ENCODE results near the gene CDKN1C. TPM values are rescaled to one million over a fixed set of nuclear protein-coding genes. Genes with fewer than 3 reads are reported as not detected.
"Not testable (repeated sequence)": the region's sequence is repeated elsewhere in the genome, so short reads cannot be mapped to it uniquely, and the experiment has no call there.

Gene CDKN1C
- polyA plus RNA-seq, 3 donors, result 121 to 168 (median 144) TPM

GRCh38 chr11:2914455-2915195, 29.1 kb upstream of the CDKN1C start:
- no peak for DNase-seq

DNA sequence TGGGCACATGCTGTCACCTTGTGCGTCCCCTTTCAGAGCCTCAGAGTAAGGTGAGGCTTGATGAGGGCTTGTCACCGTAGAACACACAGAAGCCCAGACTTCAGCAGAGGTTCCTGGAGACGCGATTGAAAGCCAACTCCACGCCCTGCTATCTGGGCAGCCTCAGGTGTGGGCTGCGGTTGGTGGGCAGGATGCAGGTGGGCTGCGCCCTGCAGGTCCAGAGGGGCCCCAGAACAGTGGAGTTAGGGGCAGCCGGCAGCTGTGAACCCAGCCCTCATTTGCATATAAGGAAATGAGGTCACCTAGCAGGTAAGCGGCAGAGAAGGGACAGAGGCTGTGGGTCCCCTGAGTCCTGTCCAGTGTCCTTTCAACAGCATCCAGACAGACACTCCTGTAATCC, 28.2 kb upstream of the CDKN1C start:
- no peak for DNase-seq

- DNase-seq, result no peak
Observed at GRCh38 chr11:2913019-2913431, 27.4 kb upstream of the CDKN1C start.

- peak; percentile 52 for DNase-seq
Observed at GRCh38 chr11:2912498-2912897, 26.9 kb upstream of the CDKN1C start.

DNA sequence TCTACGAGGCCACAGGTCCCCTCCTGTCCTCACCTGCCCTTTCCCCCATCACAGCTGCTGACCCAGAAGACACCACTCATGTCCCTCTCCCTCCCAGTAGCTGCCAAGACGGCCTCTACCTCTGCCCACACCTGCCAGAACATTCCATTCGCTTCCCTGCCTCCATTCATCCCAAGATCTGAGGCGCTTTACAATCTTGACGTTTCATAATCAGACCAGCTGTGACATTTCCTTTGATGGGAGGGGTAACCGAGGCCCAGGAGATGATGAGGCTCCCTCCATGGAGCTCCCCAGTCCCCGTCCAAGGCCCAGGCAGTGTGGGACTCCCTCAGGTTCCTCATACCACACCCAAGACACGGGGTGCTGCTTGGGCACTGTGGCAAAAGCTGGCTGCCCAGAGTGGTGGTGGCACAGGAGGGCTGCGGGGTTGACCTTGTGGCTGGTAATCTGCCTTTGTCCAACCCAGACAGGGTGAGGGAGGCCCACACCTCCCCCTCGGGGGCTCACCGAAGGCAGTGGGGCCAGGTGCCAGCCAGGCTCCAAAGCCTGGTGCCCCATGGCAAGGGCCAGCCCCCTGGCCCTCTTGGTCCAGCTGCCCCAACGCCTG, 26.3 kb upstream of the CDKN1C start:
- no peak for DNase-seq

GRCh38 chr11:2911088-2911784, 25.7 kb upstream of the CDKN1C start:
- DNase-seq, result no peak

DNA sequence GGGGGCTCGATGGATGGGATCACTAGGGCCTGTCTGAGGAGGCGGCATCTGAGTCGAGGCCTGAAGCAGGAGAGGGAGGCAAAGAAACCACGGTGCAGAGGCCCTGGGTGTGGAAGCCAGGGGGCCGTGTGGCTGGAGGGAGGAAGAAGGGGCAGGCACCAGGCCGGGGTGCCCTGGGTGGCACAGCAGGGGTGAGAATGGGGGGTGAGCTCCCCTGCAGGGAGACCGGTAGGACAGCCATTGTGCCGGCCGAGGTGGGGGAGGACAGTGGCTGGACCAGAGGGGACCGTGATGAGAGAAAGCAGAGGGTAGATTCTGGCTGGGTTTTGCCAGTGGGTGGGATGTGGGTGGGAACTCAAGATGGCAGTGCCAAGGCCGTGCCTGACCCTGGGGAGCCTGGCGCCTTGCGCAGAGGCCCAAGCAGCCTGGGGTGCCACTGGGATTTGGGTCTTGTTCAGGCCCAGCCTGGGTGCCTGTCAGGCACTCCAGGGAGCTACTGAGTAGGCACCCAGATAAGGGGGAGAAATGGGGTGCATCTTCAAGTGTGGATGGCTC, 24.9 kb upstream of the CDKN1C start:
- DNase-seq, result no peak

DNA sequence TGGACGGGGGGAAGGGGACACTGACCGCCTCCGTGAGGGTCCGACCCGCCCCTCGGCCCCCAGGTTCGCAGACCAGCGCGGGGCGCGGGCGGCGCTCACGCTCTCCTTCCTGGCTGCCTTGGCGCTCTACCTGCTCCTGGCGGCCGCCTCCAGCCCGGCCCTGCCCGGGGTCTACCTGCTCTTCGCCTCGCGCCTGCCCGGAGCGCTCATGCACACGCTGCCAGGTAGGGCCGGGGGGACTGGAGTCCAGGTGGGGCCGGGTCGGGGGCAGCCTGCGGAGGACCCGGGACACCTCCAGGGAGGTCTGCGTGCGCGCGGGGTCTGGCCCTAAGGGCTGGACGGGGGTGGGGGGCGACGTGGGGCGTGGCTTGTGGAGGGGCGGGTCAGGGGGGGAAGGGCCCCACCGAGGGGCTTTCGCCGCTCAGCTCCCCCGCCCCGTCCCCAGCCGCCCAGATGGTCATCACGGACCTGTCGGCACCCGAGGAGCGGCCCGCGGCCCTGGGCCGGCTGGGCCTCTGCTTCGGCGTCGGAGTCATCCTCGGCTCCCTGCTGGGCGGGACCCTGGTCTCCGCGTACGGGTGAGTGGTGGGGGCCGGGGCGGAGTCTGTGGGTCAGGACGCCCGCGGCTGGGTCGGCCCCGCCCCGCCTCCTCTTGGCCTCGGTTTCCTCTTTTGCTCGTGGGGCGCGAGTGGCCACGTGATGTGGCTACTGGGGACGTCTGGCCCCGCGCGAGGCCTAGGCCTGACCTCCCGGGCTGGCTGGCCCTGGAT, 23.7 kb upstream of the CDKN1C start:
- no peak for DNase-seq

- no peak for DNase-seq
Observed at GRCh38 chr11:2908130-2908529, 22.6 kb upstream of the CDKN1C start.

GRCh38 chr11:2905299-2905698, 19.7 kb upstream of the CDKN1C start:
- not testable (repeated sequence) for DNase-seq

DNA sequence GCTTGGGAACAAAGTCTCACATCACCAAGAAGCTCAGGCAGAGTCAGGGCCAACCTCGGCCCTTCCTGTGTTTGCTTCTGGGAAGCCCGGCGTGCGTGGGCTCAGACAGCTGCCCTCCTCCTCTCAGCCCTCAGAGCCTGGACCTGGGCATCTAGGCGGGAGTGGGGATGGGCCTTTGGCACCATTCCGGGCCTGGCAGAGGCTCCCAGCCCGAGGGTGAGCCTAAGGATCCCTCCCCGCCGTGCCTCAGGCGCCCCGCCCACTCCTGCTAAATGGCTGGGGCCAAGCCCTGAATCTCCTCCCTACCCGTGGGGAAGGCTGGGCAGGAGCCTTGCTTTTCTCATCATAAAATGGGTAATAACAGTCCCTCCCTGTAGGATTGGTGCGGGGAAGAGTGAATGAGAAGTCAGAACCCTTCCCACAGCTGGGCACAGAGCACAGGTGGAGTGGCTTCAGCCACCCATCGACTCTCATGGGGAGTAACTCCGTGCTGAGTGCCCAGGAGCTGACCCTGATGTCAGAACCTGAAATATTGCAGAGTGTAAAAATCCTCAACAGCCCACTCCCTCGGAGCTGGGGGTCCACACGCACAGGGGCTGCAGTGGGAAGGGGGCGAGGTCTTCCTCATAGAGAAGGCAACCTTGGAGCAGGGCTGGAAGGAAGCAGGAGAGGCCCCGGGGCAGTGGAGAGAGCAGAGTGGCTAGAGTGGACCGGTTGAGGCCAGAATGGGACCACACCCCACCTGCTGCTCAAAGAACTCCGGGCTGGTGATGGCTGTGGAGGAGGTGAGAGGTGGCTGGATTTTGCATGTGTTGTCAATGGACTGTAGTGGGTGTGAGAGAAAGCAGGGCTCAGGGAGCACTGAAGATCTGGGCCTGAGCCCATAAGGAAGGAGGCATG, 18.8 kb upstream of the CDKN1C start:
- DNase-seq, result no peak

DNA sequence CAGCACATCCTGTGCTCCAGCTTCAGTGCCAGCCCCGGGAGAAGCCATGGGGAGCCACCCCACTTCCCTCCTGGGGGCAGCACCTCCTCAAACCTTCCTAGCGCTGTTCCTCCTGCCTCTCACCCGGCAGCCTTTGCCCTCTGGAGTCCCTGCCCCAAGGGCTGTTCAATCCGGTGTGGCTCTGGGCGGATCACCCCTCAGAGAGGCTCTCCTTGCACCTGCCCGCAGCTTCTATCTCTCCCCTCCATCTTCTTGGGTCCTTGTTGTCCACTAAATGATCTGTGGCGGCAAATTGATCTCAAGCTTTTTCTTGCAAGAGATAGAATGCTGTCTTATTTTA, 18.1 kb upstream of the CDKN1C start:
- no peak for DNase-seq

DNA sequence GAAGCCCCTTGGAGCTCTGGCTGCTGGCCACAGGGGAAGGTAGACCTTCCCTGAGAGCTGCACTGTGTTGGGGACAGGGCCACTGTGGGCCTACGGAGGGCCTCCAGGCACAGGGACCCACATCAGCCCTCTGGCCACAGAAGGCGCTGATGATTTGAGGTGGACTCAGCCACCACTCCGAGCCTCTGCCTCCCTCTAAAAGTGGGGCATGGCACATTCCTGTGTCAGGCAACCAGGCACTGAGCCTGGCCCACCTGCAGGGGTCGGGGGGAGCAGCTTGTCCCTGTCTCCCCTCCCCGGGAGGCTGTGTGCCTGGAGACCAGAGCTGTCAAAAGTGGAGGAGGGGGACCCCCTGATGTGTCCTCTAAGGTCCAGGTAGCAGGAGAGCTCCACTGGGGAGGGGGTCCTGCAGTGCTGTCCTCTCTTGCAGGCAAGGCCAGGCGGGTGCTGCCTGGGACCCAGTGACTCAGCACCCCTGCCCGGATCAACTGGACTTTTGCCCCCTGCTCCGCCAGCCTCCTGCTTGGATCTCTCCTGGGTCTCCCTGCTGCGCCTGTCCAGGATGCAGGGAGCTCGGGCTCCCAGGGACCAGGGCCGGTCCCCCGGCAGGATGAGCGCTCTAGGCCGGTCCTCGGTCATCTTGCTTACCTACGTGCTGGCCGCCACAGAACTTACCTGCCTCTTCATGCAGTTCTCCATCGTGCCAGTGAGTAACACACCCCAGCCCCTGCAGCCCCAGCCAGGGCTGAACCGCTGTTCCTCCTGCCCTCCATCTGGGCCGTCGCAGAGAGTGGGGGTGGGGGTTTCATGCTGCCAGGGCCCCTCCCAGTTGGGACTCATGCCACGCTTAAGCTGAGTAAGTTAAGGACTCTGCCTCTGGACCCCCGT, 17.5 kb upstream of the CDKN1C start:
- DNase-seq, result no peak

GRCh38 chr11:2901854-2902783, 16.5 kb upstream of the CDKN1C start:
- DNase-seq, result peak; percentile 77

DNA sequence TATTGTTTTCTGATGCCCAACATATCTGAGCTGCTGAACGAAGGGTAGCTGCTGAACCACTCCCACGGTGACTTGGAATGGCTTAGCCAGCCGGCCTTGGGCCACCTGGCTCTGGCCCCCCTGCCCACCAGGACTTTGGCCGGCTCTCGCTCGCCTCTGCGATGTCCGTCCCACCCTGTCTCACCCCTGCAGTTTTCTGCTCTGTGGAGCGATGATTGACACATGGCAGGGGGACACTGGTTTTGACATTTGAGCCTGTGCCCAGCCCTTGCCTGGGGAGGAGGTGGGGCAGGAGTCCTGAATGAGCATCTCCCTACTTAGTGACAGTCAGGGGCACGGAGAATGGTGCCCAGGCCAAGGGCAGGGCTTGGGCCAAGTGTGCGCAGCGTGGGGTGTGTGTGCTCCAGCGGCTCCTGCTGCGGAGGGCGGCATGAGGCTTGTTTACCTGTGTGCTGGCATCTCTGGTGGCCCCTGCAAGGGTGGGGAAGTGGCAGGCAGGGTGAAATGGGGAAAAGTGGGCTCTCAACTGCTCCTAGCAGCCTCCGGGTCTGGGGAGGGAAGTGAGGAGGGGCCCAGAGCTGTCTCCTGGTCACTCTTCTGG, 15.7 kb upstream of the CDKN1C start:
- no peak for DNase-seq

- no peak for DNase-seq
Observed at GRCh38 chr11:2899080-2899783, 13.7 kb upstream of the CDKN1C start.

DNA sequence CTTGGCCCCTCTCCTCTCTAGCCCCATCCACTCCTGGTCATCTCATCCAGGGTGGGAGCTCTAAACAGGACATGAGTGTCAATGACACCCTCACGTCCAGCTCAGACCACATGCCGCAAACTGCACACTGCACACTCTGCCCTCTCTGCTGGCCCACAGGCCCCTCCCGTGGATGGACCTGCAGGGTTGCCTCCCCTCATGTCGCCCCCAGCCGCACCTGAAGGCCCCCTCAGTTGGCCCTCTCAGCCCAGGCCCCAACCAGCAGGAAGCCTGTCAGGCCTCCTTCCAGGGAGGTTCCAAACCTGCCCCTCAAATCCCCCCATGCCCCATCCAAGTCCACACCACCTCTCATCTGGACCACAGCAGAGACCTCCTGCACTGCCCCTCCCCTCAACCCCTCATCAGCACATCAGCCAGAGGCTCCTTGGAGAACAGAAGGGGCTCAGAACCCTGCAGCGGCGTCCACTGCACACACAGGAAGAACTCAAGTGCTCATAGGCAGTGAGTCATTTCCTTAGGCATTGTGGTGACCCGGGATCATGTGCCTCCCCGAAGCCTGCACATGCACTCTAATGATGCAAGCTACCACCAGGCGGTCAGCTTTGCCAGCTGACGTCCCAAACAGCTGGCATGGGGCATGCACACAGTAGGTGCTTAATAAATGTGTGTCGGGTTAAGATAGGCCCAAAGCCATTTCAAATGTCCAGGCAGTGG, 12.9 kb upstream of the CDKN1C start:
- DNase-seq, result no peak

Data from renal pelvis (tissue), 4 donors.